NCI-H187 treated with DMSO at 0.1 percent for 48 hours (cell line): ENCODE results near the gene ABCA7.
"Not testable (repeated sequence)": the region's sequence is repeated elsewhere in the genome, so short reads cannot be mapped to it uniquely, and the experiment has no call there.

Source experiments
- DNase-seq: peaks from one replicate; lab custom pipeline; 2025; lab: John Stamatoyannopoulos, UW

ABCA7 gene

GRCh38 chr19:1016647-1017114, 23.2 kb upstream of the ABCA7 start:
- no peak for DNase-seq

DNA sequence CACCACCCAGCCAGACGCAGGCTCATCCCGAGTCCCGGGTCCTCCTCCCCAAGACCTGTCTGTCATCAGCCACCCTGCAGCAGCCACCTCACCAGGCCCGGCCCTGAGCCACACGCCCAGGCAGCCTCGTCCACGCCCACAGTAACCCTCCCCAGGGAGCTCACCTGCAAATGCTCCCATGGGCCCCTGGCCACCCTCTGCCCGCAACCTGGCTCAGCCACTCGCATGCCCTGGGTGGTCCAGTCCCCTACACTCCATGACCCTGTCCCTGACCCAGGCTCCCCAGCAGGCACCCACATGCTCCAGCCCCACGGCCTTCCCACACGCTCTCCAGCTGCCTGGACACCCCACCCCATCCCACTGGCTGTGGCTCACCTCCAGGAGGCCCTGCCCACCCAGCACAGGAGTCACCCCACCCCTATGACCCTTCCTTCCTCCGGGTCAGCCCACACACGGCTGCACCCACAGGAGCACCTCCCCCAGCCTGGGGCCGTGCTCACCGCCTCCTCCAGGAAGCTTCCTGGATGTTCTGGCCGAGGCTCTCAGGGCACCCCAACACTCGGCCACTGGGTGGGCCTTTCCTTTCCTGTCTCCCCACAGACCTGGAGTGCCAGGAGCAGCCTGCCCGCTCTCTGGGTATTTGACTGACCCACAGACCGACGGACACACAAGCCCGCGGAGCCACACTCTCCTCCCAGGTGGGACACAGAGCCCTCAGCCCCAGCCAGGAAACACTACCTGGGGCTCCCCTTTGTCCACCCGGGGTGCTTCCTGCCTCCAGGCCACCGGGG, 22.6 kb upstream of the ABCA7 start:
- no peak for DNase-seq

DNA sequence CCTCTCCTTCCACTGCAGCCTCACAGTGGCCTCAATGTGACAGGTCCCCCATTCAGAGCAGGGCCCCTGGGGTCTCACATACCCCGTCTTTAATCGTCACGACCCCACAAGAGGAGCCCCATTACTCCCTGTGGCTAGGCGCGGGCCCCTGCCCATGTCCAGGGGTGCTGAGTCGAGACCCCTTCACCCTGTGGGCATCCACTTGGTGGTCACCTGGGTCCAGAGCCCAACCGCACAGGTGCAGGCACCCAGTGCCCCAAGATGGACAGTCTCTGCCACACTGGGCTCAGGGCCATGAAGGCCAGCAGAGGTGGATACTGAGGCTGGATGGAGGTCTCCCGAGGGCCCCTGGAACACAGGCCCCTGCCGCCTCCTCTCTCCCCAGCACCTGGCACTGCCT, 22.0 kb upstream of the ABCA7 start:
- no peak for DNase-seq

DNA sequence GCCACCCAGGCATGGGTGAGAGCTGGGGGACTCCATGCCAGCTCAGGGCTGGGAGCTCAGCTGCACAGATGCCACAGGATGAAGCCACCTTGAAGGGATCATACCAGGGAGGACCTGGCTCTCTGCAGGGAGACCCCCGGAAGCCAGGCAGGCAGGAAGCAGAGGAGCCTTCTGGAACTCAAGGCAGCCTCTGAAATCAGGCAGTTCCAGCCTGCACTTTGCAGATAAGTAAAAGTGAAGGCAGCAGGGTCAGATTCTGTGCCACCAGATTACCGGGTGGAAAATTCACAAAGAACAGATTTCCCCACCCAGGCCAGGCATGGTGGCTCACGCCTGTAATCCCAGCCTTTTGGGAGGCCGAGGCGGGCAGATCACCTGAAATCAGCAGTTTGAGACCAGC, 21.5 kb upstream of the ABCA7 start:
- DNase-seq = no peak

- no peak for DNase-seq
These were observed 20.8 kb upstream of the ABCA7 start for GRCh38 chr19:1018932-1019615.

- no peak for DNase-seq
These were observed 20.3 kb upstream of the ABCA7 start for GRCh38 chr19:1019616-1019961.

GRCh38 chr19:1019980-1020867, 19.7 kb upstream of the ABCA7 start:
- no peak for DNase-seq

DNA sequence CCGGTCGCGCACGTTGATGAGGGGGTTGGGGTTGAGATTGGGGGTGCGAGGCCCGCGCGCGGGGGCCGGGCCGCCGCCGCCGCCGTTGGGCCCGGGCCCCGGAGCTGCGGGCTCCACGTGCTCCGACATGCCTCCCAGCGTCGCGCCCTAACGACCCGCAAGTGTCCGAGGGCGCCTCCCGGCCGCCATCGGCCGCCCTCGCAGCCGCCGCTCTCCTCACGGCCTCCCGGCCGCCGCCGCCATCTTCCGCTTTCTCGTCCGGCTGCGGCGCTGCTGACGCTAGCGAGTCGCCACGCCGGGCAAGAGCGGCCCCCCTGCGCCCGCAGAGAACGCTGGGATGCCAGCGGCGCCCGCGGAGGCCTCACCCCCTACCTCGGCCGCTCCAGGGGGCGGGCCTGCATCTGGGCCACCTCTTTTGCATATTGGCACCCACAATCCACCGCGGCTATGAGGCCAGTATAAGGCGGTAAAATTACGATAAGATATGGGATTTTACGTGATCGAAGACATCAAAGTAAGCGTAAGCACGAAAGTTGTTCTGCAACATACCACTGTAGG, 19.0 kb upstream of the ABCA7 start, which contains the start of gene TMEM259:
Gene TMEM259, minus strand, starts transcription at position 256 of the 558 bp plus-strand sequence. Its CDS starts 127 bp downstream, at position 129.
- DNase-seq = peak; percentile 88

GRCh38 chr19:1023883-1024188, 16.1 kb upstream of the ABCA7 start:
- DNase-seq = not testable (repeated sequence)

DNA sequence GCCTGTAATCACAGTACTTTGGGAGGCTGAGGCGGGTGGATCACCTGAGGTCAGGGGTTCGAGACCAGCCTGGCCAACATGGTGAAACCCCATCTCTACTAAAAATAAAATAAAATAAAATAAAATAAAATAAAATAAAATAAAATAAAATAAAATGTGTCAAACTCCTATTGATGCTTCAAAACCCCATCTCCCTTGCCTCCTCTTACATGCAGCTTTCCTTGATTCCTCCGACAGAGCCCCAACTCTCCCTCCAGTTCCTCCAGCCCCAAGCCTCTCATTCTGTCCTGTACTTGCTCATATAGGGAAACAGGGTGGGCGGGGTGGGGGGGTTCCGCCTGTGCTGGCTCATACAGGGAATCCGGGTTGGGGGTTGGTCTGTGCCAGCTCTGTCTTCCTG, 14.8 kb upstream of the ABCA7 start:
- DNase-seq = not testable (repeated sequence)

DNA sequence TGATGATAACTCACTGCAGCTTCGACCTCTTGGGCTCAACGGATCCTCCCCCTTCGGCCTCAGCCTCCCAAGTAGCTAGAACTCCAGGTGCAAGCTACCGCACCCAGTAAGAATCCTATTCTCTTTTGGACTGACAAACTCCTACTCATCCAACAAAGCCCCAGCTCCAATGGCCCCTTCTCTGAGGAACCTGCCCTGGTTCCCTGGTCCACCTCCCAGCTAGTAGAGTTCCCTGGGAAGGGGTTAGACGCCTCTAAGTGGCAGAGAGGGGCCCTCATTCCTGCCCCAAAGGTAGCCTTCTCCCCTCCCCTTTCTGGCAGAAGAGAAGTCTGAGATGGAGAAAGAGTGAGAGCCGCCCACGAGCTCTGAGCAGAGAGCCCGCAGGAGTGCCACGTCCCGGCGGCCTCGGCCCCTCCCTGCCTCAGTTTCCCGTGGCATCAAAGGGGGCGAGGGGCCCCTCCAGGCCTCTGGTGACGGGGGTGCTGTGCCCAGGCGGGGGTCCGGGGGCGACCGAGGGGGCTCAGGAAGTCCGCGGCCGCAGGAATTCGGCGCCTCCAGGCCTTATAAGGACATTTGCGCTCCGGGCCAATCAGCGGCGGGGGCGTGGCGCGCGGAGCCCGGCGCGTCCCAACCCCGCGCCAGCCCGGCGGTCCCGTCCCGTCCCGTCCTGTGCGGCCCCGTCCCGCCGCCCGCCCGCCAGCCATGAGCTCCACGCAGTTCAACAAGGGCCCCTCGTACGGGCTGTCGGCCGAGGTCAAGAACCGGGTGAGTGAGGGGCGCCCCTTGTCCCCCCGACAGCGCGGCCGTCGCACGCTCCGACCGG, 13.7 kb upstream of the ABCA7 start, which contains the start of gene CNN2:
Gene CNN2, plus strand, starts transcription at position 649 of the 823 bp plus-strand sequence. Its CDS starts 54 bp downstream, at position 703.
- no peak for DNase-seq

- no peak for DNase-seq
These were observed 12.9 kb upstream of the ABCA7 start for GRCh38 chr19:1026783-1027649.

DNA sequence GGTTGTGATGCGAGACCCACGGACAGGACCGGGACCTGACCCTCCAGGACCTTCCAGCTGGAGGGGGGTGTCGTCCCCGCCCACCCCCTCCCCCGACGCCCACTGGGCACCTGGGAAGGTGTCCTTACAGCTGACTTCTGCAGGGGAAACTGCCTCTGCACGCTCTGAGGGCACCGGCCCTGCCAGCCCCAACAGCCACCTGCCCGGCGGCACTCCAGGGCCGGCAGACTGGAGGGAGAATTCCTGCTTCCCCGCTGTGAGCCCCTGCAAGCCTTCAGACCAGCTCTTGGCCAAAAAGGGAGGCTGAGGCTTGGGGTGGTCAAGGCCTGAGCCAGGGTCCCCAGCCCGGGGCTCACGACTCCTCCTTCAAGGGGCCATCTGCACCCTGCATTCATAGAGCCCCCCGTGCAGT, 12.3 kb upstream of the ABCA7 start:
- no peak for DNase-seq

DNA sequence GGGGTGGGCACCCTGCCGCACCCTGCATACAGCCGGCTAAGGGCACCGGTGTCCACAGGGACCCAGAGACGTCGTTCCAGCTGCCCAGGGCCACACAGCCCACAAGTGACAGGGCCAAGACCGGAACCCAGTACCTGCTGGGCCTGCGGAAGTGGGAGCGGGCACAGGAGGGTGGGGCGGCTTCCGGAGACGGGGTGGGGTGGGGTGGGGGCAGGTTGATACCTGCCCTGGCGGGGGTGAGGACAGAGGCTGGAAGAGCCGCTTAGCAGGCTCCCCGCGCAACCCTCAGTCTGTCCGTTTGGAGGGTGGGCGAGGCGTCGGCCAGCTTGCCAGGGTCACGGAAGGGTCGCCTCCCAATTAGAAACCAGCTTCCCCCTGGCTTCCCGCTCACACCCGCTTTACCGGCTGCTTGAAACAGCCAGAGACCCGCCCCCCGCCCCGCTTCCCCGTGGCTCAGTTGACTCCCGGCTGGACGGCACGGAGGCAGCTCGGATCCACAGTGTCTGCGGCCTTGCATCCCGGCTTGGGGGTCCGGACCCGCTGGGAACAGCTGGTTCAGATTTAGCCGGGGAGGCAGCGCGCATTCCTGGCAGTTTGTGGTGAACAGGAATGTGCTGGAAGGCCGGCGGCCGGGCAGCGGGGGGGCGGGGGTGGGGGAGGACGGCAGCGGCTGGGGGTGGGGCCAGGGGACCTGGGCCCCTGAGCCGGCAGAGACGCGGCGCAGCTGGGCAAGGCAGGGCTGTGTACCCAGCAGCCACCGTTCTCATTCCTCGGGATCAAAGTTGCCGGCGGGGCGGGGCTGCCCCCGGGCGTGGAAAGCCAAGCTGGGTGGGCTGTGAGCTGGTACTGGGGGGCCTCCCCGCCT, 11.6 kb upstream of the ABCA7 start:
- DNase-seq = no peak

DNA sequence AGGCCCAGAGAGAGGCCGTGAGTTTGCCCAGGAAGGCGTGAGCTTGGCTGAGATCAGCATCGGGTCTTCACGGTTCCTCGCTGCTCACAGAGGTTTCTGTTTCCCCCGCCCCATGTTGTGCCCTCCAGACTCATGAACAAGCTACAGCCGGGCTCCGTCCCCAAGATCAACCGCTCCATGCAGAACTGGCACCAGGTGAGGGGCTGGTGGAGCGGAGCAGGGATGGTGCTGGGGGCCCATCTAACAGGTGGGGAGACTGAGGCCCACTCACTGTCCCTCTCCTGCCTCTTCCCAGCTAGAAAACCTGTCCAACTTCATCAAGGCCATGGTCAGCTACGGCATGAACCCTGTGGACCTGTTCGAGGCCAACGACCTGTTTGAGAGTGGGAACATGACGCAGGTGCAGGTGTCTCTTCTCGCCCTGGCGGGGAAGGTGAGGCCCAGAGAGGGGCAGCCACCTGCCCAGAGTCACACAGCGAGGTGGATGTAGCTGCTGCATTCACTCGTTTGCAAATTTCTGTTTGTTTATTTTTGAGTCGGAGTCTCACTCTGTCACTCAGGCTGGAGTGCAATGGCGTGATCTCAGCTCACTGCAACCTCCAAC, 7.5 kb upstream of the ABCA7 start:
- no peak for DNase-seq

GRCh38 chr19:1035998-1036621, 3.8 kb upstream of the ABCA7 start:
- no peak for DNase-seq

DNA sequence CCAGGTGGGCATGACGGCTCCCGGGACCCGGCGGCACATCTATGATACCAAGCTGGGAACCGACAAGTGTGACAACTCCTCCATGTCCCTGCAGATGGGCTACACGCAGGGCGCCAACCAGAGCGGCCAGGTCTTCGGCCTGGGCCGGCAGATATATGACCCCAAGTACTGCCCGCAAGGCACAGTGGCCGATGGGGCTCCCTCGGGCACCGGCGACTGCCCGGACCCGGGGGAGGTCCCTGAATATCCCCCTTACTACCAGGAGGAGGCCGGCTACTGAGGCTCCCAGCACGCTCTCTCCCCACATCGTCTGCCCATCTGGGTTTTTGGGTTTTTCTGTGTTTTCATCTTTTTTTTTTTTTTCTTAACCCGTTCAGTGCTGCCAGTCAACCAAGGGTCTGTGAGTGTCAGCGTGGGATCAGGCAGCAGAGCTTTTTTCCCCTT, 2.3 kb upstream of the ABCA7 start:
- DNase-seq = no peak

- no peak for DNase-seq
These were observed 795 bp upstream of the ABCA7 start for GRCh38 chr19:1038978-1039645.
